UCSD-AML1 (cell line): ENCODE measurements around the gene POGZ.
A peak's percentile ranks its signal among the peaks of the same experiment; 100 is the strongest.
"Not testable (repeated sequence)": the region's sequence is repeated elsewhere in the genome, so short reads cannot be mapped to it uniquely, and the experiment has no call there.

ENCODE experiments used
- DNase-seq: peaks from one replicate; lab custom pipeline; 2025; ENCODE audit not compliant: unreplicated experiment; lab: John Stamatoyannopoulos, UW

POGZ gene

DNA sequence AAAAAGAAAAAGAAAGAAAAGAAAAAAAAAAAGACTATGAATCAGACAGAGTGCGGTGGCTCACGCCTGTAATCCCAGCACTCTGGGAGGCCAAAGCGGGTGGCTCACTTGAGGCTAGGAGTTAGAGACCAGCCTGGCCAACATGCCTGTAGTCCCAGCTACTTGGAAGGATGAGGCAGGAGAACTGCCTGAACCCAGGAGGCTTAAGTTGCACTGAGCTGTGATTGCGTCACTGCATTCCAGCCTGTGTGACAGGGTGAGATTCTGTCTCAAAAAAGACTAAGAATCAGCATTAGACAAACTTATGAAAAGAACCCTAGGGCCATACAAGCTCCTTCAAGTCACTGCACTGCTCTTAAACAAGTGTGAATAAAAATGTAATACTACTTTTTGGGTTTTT lies 43.1 kb downstream of the POGZ start:
- no peak for DNase-seq

DNA sequence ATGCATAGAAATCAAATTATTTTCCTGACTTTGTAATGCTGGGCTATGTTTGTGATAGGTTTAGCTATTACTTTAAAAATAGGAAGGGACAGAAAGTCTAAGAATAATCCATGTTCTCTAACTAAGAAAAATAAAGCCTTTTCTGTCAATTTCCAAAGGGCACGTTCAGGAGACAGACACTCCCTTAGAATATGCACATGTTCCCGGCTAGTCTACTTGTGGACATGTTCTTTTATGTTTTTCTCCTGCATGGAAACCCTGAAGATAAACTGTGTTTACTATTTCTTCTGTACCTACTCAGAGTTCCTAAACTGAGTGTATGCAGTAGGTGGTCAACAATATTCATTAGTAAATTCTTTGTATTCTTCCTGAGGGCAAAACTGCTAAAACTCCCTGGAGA lies 47.4 kb downstream of the POGZ start:
- no peak for DNase-seq

GRCh38 chr1:151408891-151409290 lies 50.4 kb downstream of the POGZ start:
- DNase-seq = no peak

DNA sequence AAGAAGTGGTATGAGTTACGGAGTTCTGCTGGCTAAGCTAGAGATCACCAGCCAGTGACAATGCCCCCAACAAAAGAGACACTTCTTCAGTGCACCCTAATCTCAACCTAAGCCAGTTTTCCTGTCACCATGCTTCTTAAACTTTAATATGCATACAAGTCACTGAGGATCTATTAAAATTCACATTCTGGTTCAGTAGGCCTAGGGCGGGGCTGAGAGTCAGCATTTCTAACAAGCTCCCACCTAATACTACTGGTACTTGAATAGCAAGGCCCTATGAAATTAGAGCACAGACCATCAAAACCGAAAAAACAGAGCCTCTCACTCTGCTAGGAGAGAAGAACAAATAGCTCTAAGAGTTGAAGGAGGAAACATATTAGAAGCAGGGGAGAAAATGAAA lies 52.0 kb downstream of the POGZ start:
- no peak for DNase-seq

GRCh38 chr1:151406176-151406575 lies 53.1 kb downstream of the POGZ start:
- DNase-seq = no peak

- no peak for DNase-seq
Measured at GRCh38 chr1:151405187-151405951, 53.9 kb downstream of the POGZ start.

GRCh38 chr1:151403612-151404011 lies 55.7 kb downstream of the POGZ start:
- DNase-seq = no peak

DNA sequence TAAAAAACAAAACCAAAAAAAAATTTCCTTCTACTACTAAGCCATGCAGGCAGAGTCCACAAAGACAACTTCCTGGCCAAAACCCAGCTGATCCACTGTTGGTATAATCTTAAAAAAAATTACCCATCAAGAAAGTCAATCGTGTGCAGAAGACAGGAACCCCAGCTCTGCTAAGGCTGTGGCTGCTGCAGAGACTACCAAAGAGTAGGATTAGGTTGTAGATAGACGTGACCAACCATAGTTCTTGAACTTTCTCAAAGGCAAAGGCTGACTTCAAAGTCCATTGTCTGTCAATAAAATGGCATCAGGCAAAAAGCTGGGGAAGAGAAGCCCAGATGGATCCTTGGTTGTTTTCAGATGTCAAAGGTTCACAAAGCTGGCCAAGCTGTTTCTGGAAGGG lies 56.5 kb downstream of the POGZ start:
- DNase-seq = no peak

- no peak for DNase-seq
Measured at GRCh38 chr1:151401860-151402259, 57.4 kb downstream of the POGZ start.

DNA sequence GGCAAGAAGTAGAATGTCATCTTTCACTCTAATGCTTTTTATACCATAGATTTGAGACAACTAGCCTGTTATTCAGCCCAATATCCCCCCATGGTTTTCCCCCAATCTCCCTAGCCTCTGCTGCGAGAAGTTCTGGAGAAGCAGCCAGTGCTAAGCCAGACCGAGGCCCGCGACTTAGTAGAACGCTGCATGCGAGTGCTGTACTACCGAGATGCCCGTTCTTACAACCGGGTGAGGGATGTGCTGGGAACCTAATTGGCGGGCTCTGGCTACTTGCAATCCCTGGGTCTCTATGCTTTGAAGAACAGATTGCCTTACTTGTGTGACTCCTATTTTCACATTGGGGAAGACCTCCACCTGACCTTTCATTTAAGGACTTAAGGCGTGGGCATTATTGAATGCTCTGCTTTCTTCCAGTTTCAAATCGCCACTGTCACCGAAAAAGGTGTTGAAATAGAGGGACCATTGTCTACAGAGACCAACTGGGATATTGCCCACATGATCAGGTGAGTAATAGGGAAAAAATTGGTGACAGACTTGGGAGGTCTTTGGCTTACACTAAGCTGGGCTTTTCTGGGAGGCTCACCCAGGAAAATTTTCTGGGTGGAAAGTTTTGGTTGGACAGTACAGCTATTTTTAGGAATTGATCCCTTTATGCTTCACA lies 58.0 kb downstream of the POGZ start:
- no peak for DNase-seq

- DNase-seq = peak; percentile 79
Measured at GRCh38 chr1:151399324-151400171, 59.7 kb downstream of the POGZ start, which contains the start of gene PSMB4. Gene PSMB4 (plus strand): TSS chr1:151399573. CDS start chr1:151399588, 15 bp downstream.

- not testable (repeated sequence) for DNase-seq
Measured at GRCh38 chr1:151396265-151396664, 63.0 kb downstream of the POGZ start.

DNA sequence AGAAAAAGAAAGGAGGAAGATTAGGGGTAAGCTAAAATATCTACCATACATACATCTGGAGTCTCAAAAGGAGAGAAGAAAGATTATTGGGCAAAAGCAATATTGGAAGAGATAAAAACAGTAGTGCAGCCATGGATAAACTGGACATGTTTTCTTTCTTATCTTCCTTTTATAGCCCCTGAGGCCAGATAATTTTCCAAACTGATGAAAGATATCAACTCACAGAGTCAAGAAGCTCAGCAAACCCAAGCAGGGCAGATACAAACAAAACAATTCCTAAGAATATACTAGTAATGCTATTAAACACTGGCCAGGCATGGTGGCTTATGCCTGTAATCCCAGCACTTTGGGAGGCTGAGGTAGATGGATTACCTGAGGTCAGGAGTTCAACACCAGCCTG lies 65.7 kb downstream of the POGZ start:
- DNase-seq = no peak

DNA sequence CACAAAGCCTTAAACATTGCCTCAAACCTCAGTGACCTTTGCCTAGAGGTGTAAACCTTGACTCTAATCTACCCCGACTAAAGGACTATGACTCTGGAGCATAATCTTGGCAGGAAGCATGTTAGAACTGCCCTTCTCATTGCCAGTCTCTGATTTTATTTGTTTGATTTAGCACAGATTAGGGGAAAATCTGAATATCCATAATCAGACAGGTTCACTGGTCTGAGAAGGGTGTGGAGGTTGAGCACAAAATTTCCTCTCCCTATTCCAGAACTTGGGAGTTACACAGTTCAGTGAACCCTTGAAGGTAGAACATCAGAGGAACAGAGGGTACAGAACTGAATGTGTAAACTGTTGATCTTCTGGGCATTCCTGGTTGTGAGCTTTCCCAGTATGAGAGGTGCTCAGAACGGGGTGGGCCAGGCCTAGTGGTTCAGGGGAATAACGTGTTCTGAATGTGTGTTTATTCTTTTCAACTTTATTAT lies 68.2 kb downstream of the POGZ start:
- DNase-seq = no peak

GRCh38 chr1:151390221-151391078 lies 68.8 kb downstream of the POGZ start:
- DNase-seq = not testable (repeated sequence)

- DNase-seq = no peak
Measured at GRCh38 chr1:151386002-151386401, 73.3 kb downstream of the POGZ start.

DNA sequence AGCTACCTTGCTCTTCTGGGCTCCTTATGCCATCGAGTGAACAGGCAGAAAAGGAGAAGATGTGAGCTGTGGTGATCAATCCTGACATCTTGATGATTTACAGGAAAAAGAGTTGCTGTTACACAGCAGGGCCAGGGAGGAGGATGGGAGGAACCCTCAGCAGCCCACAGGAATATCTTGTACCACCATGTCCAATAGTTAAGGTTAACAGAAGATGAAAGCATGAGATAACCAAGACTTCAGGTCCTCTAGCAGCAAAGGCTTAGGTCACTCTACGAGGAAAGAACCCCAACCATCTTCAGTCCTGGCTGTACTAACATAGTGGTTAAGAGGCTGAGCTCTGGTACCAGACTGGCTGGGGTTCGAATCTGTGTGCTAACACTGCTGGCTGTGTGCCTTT lies 74.7 kb downstream of the POGZ start:
- no peak for DNase-seq

DNA sequence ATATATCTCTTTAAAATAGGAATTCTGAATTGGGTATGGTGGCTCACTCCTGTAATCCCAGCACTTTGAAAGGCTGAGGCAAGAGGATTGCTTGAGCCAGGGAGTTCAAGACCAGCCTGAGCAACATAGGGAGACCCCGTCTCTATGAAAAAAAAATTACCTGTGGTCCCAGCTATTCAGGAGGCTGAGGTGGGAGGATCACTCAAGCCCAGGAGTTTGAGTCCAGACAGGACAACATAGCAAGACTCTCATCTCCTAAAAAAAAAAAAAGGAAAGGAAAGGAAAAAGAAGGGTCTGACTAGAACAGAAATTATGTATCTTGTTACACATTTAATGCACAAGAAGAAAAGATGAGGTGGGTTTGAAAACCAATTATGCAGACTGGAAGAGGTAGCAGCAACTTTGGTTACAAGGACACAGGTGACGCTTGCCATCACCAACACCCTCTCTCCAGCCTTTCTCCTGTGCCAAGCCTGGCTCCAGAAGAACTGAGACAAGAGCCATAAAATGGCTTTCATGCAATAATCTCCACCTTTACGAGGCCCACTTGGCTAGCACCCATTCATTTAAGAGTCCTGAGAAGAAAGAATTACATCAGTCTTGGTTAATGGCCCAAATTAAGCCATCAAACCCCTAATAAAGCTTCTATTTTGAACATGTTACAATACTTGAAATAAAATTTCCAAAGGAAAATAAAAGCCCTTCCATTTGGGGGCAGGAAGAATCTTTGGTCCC lies 82.0 kb downstream of the POGZ start:
- no peak for DNase-seq

DNA sequence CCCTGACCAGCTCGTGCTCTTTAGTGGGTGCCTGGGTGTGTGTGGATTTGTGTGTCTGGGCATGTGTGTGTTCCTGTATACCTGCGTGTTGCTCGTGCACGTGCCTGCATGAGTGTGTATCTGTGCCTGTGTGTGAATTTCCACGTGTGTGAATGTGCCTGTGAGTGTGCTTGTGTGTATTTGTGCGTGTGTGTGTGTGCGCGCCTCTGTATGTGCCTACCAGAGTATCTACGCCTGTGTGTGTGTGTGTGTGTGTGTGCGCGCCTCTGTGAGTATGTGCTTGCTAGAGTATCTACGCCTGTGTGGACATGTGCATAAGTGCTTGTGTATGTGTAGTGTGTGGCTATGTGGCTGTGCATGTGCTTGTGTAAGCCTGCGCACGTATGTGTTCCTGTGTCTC lies 86.1 kb downstream of the POGZ start:
- DNase-seq = no peak
